Adrenal gland (tissue), 12 donors: ENCODE results near the gene NDUFS2. TPM values are rescaled to one million over a fixed set of nuclear protein-coding genes. Genes with fewer than 3 reads are reported as not detected.

Source experiments
- DNase-seq, 7 donors: peaks; one replicate each; pipeline ENCODE4 v3.0.0-alpha.2; 2019 to 2020
- H3K27ac ChIP-seq, 5 donors: fragments of 200-600 bp; sonication (generic) in 4 of 5; 1 replicate in 3 of 5; 2 replicates in 2 of 5; pipeline versions ENCODE4 v1.5.1 to v1.8.0; 2016 to 2020; ENCODE audit warnings: mild to moderate bottlenecking in 1 of 5
- H3K27me3 ChIP-seq: fragments of 200-600 bp; 2 replicates; pipeline ENCODE4 v1.8.0; 2021
- H3K36me3 ChIP-seq, 2 donors: fragments of 200-600 bp; replicated peaks in 1 of 2; 1 replicate in 1 of 2; 2 replicates in 1 of 2; pipeline versions ENCODE4 v1.5.1 to v1.8.0; 2018 to 2022
- H3K4me1 ChIP-seq, 2 donors: fragments of 200-600 bp; replicated peaks in 1 of 2; 1 replicate in 1 of 2; 2 replicates in 1 of 2; pipeline versions ENCODE4 v1.5.1 to v1.8.0; 2018 to 2021
- H3K4me3 ChIP-seq, 4 donors: fragments of 200-600 bp; sonication (generic) in 3 of 4; one replicate each; pipeline ENCODE4 v1.5.1; 2016 to 2018
- H3K9me3 ChIP-seq, 3 donors: fragments of 200-600 bp; sonication (generic) in 1 of 3; replicated peaks in 1 of 3; 1 replicate in 2 of 3; 2 replicates in 1 of 3; pipeline versions ENCODE4 v1.5.1 to v1.8.0; 2016 to 2021
- CTCF ChIP-seq, 6 experiments: fragments of 450-650 bp in 4 of 6; fragments of 200-600 bp in 2 of 6; sonication (generic) in 1 of 6; IDR thresholded peaks; 1 replicate in 5 of 6; 2 replicates in 1 of 6; pipeline versions ENCODE4 v1.5.1 to v1.8.0; 2016 to 2021; ENCODE audit warnings: antibody characterized with exemption in 6 of 6, mild to moderate bottlenecking in 2 of 6, moderate library complexity in 1 of 6
- POLR2A ChIP-seq, 2 donors: fragments of 450-650 bp; IDR thresholded peaks; one replicate each; pipeline ENCODE4 v1.6.1; 2017; ENCODE audit warnings: antibody characterized with exemption in 2 of 2, mild to moderate bottlenecking in 2 of 2, moderate library complexity in 1 of 2
- WGBS, 4 donors: extraction: QIAGEN DNeasy Blood & Tissue Kit in 2 of 4; methylation state at CpG; one replicate each; pipeline versions ENCODE4 v1.1.5 to v1.1.7; 2013 to 2017; 5-methylcytosine and 5-hydroxymethylcytosine counted together
- intact Hi-C, 2 donors: fragments of 100-400 bp; cut with DNase I; formaldehyde crosslinking; loops; one replicate each; pipeline versions ENCODE4 v1.14.1 to v1.15.0; 2022 to 2023
- polyA plus RNA-seq, 3 donors: library from polyadenylated mRNA; stranded (reverse); fragments of 200-250 nt in 2 of 3; fragments of 350-450 nt in 1 of 3; fragmentation: Illumina TruSeq in 1 of 3; extraction: RNeasy Lipid Tissue Mini Kit (QIAGEN cat#74804) in 1 of 3; gene quantifications; one replicate each; pipeline ENCODE4 v1.2.3, GENCODE V29; 2013 to 2014
- total RNA-seq, 9 donors: library from RNA; depleted of rRNA in 4 of 9; stranded (reverse); fragments of >200 nt in 4 of 9; fragments of 120-200 nt in 1 of 9; fragmentation: NEBNext Ultra II Directional in 1 of 9; extraction: Animal tissue kit (Norgen Biotek cat#: 25700) in 1 of 9; gene quantifications; one replicate each; pipeline versions ENCODE4 v1.1.0 to v1.2.4, GENCODE V29; 2013 to 2023
- donor health status: healthy with polysubstance abuse.
- donor health status: Bipolar disorder and iron deficiency.
- donor health status: DM: yes; HTN: yes; CAD: no.
- donor health status: DM: no; HTN: no; CAD: no.
- donor health status: DM: no; HTN: no; CAD: no.
- donor health status: DM: yes; HTN: yes; CAD: no.

The NDUFS2 gene
- total and polyA plus RNA-seq, 12 donors, result 78.3 to 305 (median 167) TPM

- TF ChIP-seq CTCF (IDR thresholded peaks at IDR 0.05), result no peak
- TF ChIP-seq POLR2A (IDR thresholded peaks at IDR 0.05), result no peak
- no peak overlapping the region for H3K4me3 ChIP-seq
- no peaks in the 10 kb centered on the region for H3K27me3 ChIP-seq
- intact Hi-C loops, result no loop called here
- peaks cover 0 to 73% of the 10 kb centered on the region in 2 donors for H3K36me3 ChIP-seq
- peak overlapping the region in 2 of 5 donors; percentile 23 to 48 for H3K27ac ChIP-seq
- no peak for DNase-seq
- H3K9me3 ChIP-seq, result no peaks in the 10 kb centered on the region
- H3K4me1 ChIP-seq, result peaks cover 16 to 30% of the 10 kb centered on the region in 2 donors
- WGBS, 4 donors, result 53 to 68% (median 60%) methylated on average over 1 of the region's 1 CpG
Measured at GRCh38 chr1:161172349-161172748, 29.8 kb upstream of the NDUFS2 start.

GRCh38 chr1:161172776-161173376 lies 29.3 kb upstream of the NDUFS2 start:
- H3K36me3 ChIP-seq, result peaks cover 0 to 73% of the 10 kb centered on the region in 2 donors
- peaks cover 16 to 29% of the 10 kb centered on the region in 2 donors for H3K4me1 ChIP-seq
- peak in 5 of 7 donors; percentile 65 to 78 (median 70) for DNase-seq
- TF ChIP-seq CTCF (IDR thresholded peaks at IDR 0.05), result no peak
- no peak for TF ChIP-seq POLR2A (IDR thresholded peaks at IDR 0.05)
- no peaks in the 10 kb centered on the region for H3K9me3 ChIP-seq
- intact Hi-C loops, result no loop called here
- no peak overlapping the region for H3K4me3 ChIP-seq
- 17 to 31% (median 22%) methylated on average over 4 of the region's 4 CpGs for WGBS, 4 donors
- H3K27me3 ChIP-seq, result no peaks in the 10 kb centered on the region
- H3K27ac ChIP-seq, result peak overlapping the region in 4 of 5 donors; percentile 20 to 72 (median 49)

GRCh38 chr1:161173711-161174110 lies 28.5 kb upstream of the NDUFS2 start:
- Histone ChIP-seq H3K36me3 (peaks cover 0 to 67% of the 10 kb centered on the region in 2 donors), H3K4me3 (no peak overlapping the region), H3K9me3 (no peaks in the 10 kb centered on the region), H3K27me3 (no peaks in the 10 kb centered on the region), H3K4me1 (peaks cover 16 to 30% of the 10 kb centered on the region in 2 donors), H3K27ac (peak overlapping the region in 4 of 5 donors; percentile 20 to 72 (median 49))
- 93 to 98% (median 96%) methylated on average over 8 to 11 of the region's 11 CpGs for WGBS, 4 donors
- intact Hi-C loops, result no loop called here
- TF ChIP-seq POLR2A (IDR thresholded peaks at IDR 0.05), result no peak
- no peak for TF ChIP-seq CTCF (IDR thresholded peaks at IDR 0.05)
- peak in 1 of 7 donors; percentile 6 for DNase-seq

- Histone ChIP-seq H3K4me1 (peaks cover 16 to 30% of the 10 kb centered on the region in 2 donors), H3K27me3 (no peaks in the 10 kb centered on the region), H3K27ac (no peak overlapping the region), H3K9me3 (no peaks in the 10 kb centered on the region), H3K4me3 (no peak overlapping the region), H3K36me3 (peaks cover 0 to 55% of the 10 kb centered on the region in 2 donors)
- WGBS, 4 donors, result 90 to 98% (median 96%) methylated on average over 11 of the region's 11 CpGs
- no peak for DNase-seq
- intact Hi-C loops, result no loop called here
- no peak for TF ChIP-seq CTCF (IDR thresholded peaks at IDR 0.05)
- TF ChIP-seq POLR2A (IDR thresholded peaks at IDR 0.05), result no peak
Measured at GRCh38 chr1:161174911-161175310, 27.3 kb upstream of the NDUFS2 start.
